T47D (cell line): ENCODE results near the gene MSL1.

Experiments
- DNase-seq, 2 experiments: peaks; one replicate each; pipeline versions ENCODE4 v3.0.0 to v3.0.0-alpha.2; 2011 to 2012; ENCODE audit warnings: low read depth in 1 of 2, low spot score in 1 of 2
- JUND ChIP-seq: IDR thresholded peaks from 2 replicates; pipeline ENCODE4 v1.6.1; 2012; ENCODE audit warnings: low read depth
- in situ Hi-C: cut with HindIII; loops from 2 replicates; pipeline ENCODE4 v1.10.0; 2016; ENCODE audit warnings: low sequenced_read_pairs, low pct_unique_long_range_greater_than_20kb

Gene MSL1

GRCh38 chr17:40170325-40170724 is 48.6 kb downstream of the MSL1 start:
- DNase-seq, result no peak
- in situ Hi-C loops, result no loop called here
- no peak for TF ChIP-seq JUND

GRCh38 chr17:40171750-40172149 is 50.0 kb downstream of the MSL1 start:
- in situ Hi-C loops, result no loop called here
- no peak for TF ChIP-seq JUND
- DNase-seq, result no peak

- no peak for TF ChIP-seq JUND
- in situ Hi-C loops, result no loop called here
- DNase-seq, result no peak
These were observed 51.5 kb downstream of the MSL1 start for GRCh38 chr17:40173091-40173777.

GRCh38 chr17:40173778-40174135 is 52.0 kb downstream of the MSL1 start:
- no peak for TF ChIP-seq JUND
- no peak for DNase-seq
- in situ Hi-C loops, result no loop called here

- no peak for DNase-seq
- TF ChIP-seq JUND, result no peak
- in situ Hi-C loops, result no loop called here
These were observed 52.7 kb downstream of the MSL1 start for GRCh38 chr17:40174514-40174913.

GRCh38 chr17:40175928-40176753 is 54.4 kb downstream of the MSL1 start:
- no peak for TF ChIP-seq JUND
- DNase-seq, result peak in 1 of 2 experiments; percentile 89
- in situ Hi-C loops, result no loop called here

GRCh38 chr17:40176754-40177110 is 55.0 kb downstream of the MSL1 start:
- DNase-seq, result peak in 1 of 2 experiments; percentile 78
- in situ Hi-C loops, result no loop called here
- TF ChIP-seq JUND, result no peak

GRCh38 chr17:40177275-40177874 is 55.6 kb downstream of the MSL1 start, which contains the start of gene RAPGEFL1:
Gene RAPGEFL1, plus strand, starts transcription at chr17:40177470. Its CDS starts 392 bp downstream, at chr17:40177862.
- DNase-seq, result peak; percentile 80 to 92
- no peak for TF ChIP-seq JUND
- in situ Hi-C loops, result no loop called here

GRCh38 chr17:40178021-40178601 is 56.3 kb downstream of the MSL1 start:
- no peak for DNase-seq
- in situ Hi-C loops, result no loop called here
- no peak for TF ChIP-seq JUND

- in situ Hi-C loops, result no loop called here
- no peak for TF ChIP-seq JUND
- DNase-seq, result no peak
These were observed 56.9 kb downstream of the MSL1 start for GRCh38 chr17:40178660-40179059.

- in situ Hi-C loops, result no loop called here
- DNase-seq, result peak in 1 of 2 experiments; percentile 35
- no peak for TF ChIP-seq JUND
These were observed 58.3 kb downstream of the MSL1 start for GRCh38 chr17:40179923-40180659.

- peak in 1 of 2 experiments; percentile 93 for DNase-seq
- in situ Hi-C loops, result no loop called here
- no peak; the same call in 1 of the 2 replicates for TF ChIP-seq JUND
These were observed 58.9 kb downstream of the MSL1 start for GRCh38 chr17:40180694-40181093.
